GM11168 (cell line): ENCODE results near the gene GNAZ.

Experiments used
- in situ Hi-C: fragments of 300-500 bp; cut with MboI; formaldehyde crosslinking; loops from one replicate; pipeline ENCODE4 v1.12.0; 2022; ENCODE audit warnings: low sequenced_read_pairs; ENCODE audit not compliant: unreplicated experiment

GNAZ gene

GRCh38 chr22:23144932-23145877 lies 74.9 kb downstream of the GNAZ start, which contains the start of gene RAB36:
Gene RAB36 (plus strand): TSS chr22:23145477. CDS start chr22:23146617, 1,140 bp downstream.
- in situ Hi-C loops: loop anchor here (25.0 kb wide), 1 partner anchor 283 kb away; no protein-coding TSS in a partner anchor

DNA sequence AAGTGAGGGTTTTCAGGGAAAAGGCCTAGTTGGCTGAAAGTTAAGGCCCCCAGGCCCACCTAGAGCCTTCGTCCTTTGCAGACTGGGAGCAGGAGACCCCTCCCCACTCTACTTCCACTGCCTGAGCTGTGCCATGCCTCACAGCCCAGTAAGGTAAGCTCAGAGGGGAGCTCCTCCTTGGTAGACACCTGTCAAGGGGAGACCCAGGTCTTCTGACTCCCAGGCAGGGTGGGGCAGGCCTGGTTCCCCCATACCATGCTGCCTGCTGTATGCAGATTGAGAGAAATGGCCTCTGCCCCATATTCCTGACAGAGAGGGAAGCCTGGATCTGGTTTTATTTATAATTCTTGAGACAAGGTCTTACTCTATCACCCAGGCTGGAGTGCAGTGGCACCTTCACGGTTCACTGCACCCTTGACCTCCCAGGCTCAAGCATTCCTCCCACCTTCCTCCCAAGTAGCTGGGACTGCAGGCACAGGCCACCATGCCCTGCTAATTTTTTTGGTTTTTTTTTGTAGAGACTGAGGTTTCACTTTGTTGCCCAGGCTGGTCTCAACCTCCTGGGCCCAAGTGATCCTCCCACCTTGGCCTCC lies 75.7 kb downstream of the GNAZ start:
- in situ Hi-C loops: loop anchor here (25.0 kb wide), 1 partner anchor 284 kb away; no protein-coding TSS in a partner anchor

- in situ Hi-C loops: loop anchor here (25.0 kb wide), 1 partner anchor 284 kb away; no protein-coding TSS in a partner anchor
These were observed 76.3 kb downstream of the GNAZ start for GRCh38 chr22:23146478-23147205.

GRCh38 chr22:23147617-23148387 lies 77.5 kb downstream of the GNAZ start:
- in situ Hi-C loops: loop anchor here (25.0 kb wide), 1 partner anchor 286 kb away; no protein-coding TSS in a partner anchor

- in situ Hi-C loops: loop anchor here (25.0 kb wide), 1 partner anchor 287 kb away; no protein-coding TSS in a partner anchor
These were observed 79.5 kb downstream of the GNAZ start for GRCh38 chr22:23149743-23150238.

DNA sequence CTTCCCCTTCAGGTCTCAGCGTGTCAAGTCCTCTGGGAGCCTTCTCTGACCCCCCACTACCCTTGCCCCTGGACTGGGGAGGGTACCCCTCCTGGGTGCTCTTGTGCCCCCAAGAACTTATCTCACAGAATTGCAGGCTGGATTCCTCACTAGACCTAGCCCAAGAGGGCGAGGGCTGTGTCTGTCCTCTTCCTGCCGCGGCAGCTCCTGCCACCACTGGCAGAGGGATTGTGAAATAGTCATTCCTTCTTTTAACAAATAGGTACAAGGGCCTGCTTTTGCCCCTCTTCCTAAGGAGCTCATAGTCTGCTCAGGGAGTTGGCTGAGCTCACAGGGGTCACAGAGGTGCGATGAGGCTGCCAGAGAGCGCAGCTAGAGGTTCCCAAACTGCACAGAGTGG lies 80.4 kb downstream of the GNAZ start:
- in situ Hi-C loops: no loop called here

GRCh38 chr22:23151827-23152226 lies 81.5 kb downstream of the GNAZ start:
- in situ Hi-C loops: no loop called here

DNA sequence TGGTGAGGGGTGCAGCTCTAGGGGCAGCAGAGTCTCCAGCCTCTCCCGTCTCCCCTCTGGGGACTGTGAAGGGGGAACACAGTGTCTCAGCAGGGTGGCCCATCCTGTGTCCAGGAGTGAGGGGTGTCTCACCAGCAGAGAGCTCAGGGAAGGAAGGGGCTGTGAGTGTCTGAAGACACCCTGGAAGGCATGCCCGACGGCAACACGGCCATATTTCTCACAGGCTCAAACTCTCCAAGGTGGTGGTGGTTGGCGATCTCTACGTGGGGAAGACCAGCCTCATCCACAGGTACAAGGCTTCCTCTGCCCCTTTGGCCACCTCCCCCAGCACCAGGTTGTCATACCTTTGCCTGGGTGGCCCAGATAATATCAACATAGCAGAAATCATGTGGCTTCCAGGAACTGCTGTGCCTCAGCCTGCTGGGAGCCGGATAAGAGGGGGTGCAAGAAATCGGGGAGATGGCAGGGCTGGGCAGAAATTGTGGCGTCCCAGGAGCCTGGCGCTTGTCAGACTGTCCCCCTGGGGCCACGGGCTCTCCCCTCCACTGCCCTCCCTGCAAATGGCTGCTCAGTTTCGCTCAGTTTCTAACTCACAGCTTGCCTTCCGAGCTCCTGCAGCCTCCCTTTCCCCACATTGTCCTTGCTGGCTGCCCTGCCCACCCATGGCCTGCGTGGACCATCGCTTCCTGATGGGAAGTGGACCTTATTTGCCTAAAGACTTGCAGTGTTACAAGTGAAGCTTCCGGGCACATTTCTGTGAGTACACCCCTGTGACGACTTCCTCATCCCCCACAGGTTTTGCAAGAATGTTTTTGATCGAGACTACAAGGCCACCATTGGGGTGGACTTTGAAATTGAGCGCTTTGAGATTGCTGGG lies 82.2 kb downstream of the GNAZ start:
- in situ Hi-C loops: no loop called here

DNA sequence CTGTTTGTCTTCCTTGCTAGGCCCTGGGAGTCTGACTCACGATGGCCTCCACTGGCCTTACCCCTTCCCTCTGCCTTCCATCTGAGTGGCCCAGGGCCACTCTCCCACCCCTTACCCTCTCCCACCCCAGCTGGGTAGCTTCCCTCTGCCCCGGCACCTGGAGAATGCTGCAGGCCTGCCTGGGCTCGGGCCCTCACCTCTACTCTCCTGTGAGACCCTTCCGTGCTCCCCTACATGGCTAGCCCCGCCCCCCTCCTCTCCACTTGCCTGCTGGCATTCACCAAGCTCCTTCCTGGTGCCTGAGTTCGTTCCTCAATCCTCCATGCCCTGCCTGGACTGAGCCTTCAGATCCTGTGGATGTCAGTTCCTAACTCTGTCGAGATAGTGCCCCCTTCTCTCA lies 83.7 kb downstream of the GNAZ start:
- in situ Hi-C loops: no loop called here

DNA sequence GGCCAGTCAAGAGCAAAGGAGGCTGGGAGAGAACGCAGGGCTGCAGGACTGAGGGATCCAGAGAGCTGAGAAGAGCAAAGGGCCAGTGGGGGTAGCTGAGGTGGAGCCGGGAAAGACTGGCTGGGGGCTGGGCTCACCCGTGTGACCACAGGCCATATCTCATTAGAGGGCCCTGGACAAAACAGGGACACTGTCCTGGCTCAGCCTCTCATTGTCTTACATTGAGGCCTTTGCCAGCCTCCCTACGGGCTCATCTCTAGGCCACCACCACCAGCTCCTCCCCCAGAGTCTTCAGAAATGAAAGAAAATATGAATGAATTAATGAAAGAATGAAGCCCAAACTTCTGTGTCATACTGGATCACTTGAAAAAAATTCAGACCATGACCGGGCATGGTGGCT lies 84.1 kb downstream of the GNAZ start:
- in situ Hi-C loops: no loop called here

DNA sequence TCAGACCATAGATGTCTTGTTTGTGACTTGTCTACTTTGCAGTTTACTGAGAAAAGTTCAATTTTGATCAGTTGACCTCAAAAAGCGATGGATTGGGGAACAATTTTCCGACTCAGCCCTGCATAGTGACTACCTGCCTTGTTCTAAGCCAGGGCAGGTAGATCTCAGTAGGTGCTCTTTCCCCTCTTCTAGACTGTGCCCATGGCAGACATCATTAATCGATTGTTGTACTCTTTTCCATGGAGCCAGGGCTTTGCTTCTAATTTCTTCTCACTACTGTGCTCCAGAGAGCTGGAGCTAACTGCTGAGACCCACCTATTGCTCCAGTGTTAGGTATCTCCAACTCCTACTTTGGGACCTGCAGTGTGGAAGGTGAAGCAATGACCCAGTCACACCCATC lies 84.8 kb downstream of the GNAZ start:
- in situ Hi-C loops: no loop called here

DNA sequence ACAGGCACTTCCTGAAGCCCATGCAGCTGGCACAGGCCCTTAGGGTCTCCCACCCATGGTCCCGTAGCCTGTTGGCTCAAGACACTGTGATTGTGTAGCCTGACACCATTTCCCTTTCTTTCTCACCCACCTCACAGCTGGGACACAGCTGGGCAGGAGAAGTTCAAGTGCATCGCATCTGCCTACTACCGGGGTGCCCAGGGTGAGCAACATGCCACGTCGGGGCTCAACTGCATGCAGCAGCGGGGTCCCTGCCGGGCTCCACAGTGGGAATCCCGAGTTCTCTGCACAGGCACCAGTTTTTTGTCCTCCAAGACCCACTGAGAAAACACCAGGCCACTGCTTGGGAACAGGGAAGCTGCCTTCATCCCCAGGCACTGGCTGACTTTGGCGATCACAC lies 85.5 kb downstream of the GNAZ start:
- in situ Hi-C loops: no loop called here

- in situ Hi-C loops: no loop called here
These were observed 86.0 kb downstream of the GNAZ start for GRCh38 chr22:23156286-23156685.

DNA sequence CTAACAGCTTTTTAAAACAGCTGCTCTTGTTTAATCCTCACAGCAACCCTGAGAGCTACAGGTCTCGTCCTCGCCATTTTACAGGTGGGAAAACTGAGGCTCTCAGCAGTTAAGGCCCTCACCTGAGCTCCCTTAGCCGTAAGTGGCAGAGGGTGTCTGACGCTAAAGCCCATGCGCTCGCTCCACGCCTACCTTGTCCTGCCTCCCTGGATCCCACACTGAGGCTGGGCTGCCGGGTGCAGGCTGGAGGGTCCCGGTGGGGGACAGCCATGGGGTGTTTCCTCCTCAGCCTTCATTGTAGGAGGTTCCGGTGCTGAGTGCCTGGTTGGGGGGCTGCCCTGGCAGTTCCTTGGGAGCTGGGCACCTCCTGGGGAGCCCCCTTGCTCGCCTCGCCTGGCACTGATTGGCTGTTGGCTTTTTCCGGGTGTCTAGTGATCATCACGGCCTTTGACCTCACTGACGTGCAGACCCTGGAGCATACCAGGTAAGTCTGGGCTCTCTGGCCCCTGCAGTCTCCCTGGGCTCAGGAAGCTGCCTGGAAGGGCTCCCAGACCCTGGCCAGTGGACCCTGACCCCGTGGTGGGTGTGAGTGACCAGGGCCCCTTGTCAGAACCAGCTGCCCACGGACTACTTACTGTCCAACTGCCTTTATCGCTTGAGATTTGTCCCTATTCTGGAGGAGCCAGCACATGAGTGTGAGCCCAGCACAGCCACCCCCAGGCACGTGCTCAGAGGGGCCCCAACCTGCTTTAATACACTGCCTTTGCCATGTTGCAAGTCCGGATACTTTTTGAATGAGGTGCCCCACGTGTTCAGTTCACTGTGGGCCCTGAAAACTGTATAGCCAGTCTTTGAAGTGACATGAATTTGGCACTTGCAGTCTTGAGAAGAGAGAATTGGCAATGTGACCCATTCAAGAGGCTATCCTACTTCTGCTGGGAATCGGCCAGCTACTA lies 87.5 kb downstream of the GNAZ start:
- in situ Hi-C loops: no loop called here

- in situ Hi-C loops: no loop called here
These were observed 88.4 kb downstream of the GNAZ start for GRCh38 chr22:23158516-23159290.

DNA sequence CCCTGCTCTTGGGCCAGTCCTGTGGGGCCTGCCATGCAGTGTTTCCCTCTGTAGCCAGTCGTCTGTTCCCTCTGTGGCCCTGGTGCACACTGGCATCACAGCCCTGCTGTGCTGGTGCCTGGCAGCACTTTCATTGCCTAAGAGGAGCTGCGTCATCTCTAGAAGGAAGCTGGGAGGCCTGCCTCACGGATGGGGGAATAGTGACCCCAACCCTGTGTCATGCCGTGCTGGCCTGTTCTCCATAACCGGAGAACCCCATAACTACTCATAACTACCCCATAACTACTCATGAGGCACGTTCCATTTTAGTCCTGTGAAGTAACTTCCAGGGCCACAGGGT lies 88.9 kb downstream of the GNAZ start:
- in situ Hi-C loops: no loop called here

GRCh38 chr22:23161029-23161428 lies 90.7 kb downstream of the GNAZ start:
- in situ Hi-C loops: no loop called here
